ENCODE results near the gene LLCFC1.

Gene LLCFC1

DNA sequence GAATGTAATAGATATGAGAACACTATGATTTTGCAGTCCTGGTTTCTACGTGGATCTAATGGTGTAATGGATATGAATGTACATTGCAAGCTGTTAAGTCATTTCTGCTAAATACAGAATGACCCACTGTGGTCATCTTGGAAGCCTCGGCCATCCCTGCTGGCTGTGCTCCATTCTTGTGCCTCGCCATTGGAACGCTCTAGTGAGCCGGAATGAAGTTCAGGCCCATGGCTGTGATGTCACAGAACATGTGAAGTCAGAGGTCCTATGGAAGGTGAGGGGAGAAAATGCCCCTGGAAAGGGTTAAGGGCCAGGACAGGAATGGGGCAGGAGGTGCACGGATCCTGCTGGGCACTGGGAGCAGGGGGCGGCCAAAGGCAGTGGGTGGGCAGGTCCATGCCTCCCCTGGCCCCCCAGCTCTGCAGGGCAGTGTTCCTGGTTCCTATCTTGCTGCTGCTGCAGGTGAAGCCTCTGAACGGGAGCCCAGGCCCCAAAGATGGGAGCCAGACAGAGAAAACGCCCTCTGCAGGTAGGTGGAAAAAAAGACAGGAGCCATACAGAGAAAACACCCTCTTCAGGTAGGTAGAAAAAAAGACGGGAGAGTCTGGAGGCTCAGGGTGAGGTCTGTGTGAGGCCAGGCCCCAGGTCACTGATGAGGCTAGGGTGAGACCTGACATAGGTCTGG is at the start of gene LLCFC1:
Gene LLCFC1, plus strand, starts transcription at position 259 of the 685 bp plus-strand sequence. Its CDS starts 138 bp downstream, at position 397.
- peak; percentile 64 for TF ChIP-seq CTCF (IDR thresholded peaks at IDR 0.05)
- TF ChIP-seq ZFX (IDR thresholded peaks at IDR 0.05; ENCODE audit: borderline replicate concordance), result no peak

DNA sequence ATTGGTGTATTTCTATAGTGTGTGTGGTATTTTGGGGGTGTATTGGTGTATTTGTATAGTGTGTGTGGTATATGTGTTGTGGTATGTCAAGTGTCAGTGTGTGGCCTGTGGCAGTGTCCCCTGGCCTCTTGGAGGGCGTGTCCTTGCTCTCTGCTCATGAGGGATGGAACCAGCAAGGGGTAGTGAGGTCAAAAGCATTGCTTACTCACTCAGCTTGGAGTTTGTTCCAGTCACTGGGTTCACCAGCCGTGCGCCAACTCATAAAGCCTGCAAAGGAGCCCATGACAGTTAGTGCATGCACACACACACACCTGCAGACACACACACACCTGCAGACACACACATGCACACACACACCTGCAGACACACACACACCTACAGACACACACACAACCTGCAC is 49.5 kb upstream of the LLCFC1 start:
- TF ChIP-seq ZFX (IDR thresholded peaks at IDR 0.05; ENCODE audit: borderline replicate concordance) (no peak), CTCF (IDR thresholded peaks at IDR 0.05) (no peak)
- H3K27ac ChIP-seq, result no peak overlapping the region

More for the DNA sequence above, at the start of gene LLCFC1:
- H3K27ac ChIP-seq, result no peak within 1 kb of the TSS

DNA sequence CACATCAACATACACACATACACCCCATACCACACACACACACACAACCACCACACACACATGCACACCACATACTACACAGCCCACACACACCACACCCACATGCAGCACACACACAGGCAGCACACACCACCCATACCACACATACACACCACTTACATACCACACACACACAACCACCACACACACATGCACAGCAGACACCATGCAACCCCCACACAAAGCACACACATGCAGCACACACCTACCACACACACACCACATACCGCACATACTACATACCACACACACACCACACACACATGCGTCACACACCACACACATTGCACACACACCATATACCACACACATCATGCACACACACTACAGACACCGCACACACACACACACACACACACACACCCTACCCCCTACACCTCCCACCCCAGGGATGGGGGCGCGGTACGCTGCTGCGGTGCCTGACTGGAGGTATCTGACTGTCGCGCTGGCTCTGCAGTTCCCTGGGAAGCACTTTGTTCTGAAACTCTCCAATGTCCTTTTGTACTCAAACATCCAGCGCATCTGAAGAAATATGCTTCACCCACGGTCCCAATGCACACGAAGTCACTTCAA is 48.3 kb upstream of the LLCFC1 start:
- no peak overlapping the region for H3K27ac ChIP-seq
- TF ChIP-seq ZFX (IDR thresholded peaks at IDR 0.05; ENCODE audit: borderline replicate concordance), result no peak
- TF ChIP-seq CTCF (IDR thresholded peaks at IDR 0.05), result no peak

GRCh38 chr7:142891490-142892082 is 47.7 kb upstream of the LLCFC1 start:
- no peak overlapping the region for H3K27ac ChIP-seq
- no peak for TF ChIP-seq ZFX (IDR thresholded peaks at IDR 0.05; ENCODE audit: borderline replicate concordance)
- TF ChIP-seq CTCF (IDR thresholded peaks at IDR 0.05), result no peak

- TF ChIP-seq CTCF (IDR thresholded peaks at IDR 0.05) (no peak), ZFX (IDR thresholded peaks at IDR 0.05; ENCODE audit: borderline replicate concordance) (no peak)
Measured at GRCh38 chr7:142892951-142893350, 46.3 kb upstream of the LLCFC1 start.

DNA sequence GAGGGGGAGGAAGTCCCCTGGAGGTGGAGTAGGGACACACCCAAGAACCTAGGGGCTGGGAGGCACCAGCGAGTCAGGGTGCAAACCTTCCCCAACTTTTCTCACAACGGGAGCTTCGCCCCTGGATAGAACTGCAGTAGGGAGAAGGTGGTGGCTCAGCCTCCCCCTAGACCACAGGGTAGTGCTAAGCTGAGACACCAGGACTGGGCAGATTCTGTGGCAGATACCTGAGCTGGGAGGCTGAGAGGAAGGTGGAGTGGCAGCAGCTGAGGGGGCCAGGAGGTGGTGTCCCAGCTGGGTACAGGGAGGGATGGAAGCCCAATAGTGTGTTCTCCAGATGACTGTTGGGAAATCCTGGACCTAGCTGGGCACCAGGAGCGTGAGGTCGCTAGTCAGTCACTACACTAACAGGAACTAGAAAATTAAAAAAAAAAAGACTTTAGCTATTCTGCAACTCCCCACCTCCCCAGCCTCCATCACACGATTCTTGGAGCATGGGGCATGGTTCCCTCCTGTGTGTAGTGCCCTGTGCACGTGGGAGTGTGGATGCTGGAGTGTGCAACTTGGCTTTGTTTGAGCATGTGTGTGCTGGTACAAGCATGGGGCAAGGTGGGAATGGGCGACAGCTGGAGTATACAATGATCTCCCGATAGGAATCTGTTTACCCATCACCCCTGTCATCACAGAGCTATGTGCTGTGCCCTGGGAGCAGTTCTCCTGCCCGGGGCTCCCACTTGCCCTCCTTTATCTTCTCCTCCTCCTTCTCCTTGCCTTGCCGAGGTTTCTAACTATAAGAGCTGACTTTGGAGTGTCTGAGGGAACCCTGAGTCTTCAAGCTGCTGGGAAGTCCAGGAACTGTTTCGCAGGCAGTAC is 44.9 kb upstream of the LLCFC1 start:
- TF ChIP-seq CTCF (IDR thresholded peaks at IDR 0.05) (no peak), ZFX (IDR thresholded peaks at IDR 0.05; ENCODE audit: borderline replicate concordance) (no peak)
- H3K27ac ChIP-seq, result no peak overlapping the region

More at GRCh38 chr7:142892951-142893350, 46.3 kb upstream of the LLCFC1 start:
- no peak overlapping the region for H3K27ac ChIP-seq
